Esophagus mucosa (tissue), 1 donor: ENCODE measurements around the gene CKMT1B. TPM values are rescaled to one million over a fixed set of nuclear protein-coding genes. Genes with fewer than 3 reads are reported as not detected.
"Not testable (repeated sequence)": the region's sequence is repeated elsewhere in the genome, so short reads cannot be mapped to it uniquely, and the experiment has no call there.

Experiments
- ATAC-seq: fragments of 200-7000 bp; cut with Tn5 transposase; one replicate; pipeline ENCODE4 v1.9.1; 2020
- total RNA-seq: library from RNA; stranded (reverse); gene quantifications from one replicate; pipeline ENCODE4 v1.2.4, GENCODE V29; 2023
- donor health status: DM: yes; HTN: yes; CAD: no.

Gene CKMT1B
- total RNA-seq, 1 donor from 2014 or later = 50.7 TPM

DNA sequence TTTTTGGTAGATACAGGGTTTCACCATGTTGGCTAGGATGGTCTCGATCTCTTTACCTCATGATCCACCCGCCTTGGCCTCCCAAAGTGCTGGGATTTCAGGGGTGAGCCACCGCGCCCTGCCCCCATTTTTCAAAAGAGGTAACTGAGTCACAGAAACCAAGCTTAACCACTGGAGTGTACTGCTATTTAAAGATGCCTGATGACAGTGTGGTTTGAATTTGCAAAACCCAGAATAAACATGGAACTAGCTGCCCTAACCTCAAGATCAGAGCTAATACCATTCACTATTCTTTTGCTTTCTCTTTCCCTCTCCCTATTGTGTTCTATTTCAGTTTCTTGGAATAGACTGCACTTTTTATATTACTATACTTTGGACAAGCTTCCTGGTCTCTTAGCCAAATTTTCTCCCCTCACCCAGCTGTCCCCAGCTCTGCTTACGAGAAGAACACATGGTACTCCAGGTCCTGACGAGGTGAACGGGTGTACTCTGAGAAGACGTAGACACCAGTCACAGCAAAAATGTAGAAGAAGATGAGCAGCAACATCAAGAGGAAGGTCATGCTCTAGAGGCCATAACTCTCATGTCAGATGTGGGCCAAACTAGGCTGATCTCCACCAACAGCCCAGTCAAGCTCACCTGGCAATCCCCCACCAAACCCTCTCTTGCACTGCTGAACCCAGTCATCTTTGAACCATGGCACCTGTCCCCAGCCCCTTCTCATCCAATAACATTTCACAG is 44.8 kb downstream of the CKMT1B start:
- not testable (repeated sequence) for ATAC-seq

Other genes starting within 250 kb of the CKMT1B start
- 15.4 TPM for gene ZSCAN29, start 223.0 kb upstream of the CKMT1B start, total RNA-seq
- gene TUBGCP4, start 222.9 kb upstream of the CKMT1B start, total RNA-seq = 10.7 TPM
- 16.5 TPM for gene TP53BP1, start 100.9 kb upstream of the CKMT1B start, total RNA-seq
- gene MAP1A, start 76.4 kb upstream of the CKMT1B start, total RNA-seq = 0.76 TPM
- gene PPIP5K1, start 3.8 kb upstream of the CKMT1B start, total RNA-seq = 27.3 TPM
- gene STRC, start 24.8 kb downstream of the CKMT1B start, total RNA-seq = not detected
- 3.5 TPM for gene CATSPER2, start 54.8 kb downstream of the CKMT1B start, total RNA-seq
- 63.2 TPM for gene CKMT1A, start 99.8 kb downstream of the CKMT1B start, total RNA-seq
- 209 TPM for gene PDIA3, start 152.4 kb downstream of the CKMT1B start, total RNA-seq
- gene ELL3, start 182.9 kb downstream of the CKMT1B start, total RNA-seq = 12.7 TPM
- gene SERF2, start 198.3 kb downstream of the CKMT1B start, total RNA-seq = 616 TPM
- 0.36 TPM for gene SERINC4, start 206.2 kb downstream of the CKMT1B start, total RNA-seq
- gene HYPK, start 206.6 kb downstream of the CKMT1B start, total RNA-seq = 14.0 TPM
- gene MFAP1, start 230.7 kb downstream of the CKMT1B start, total RNA-seq = 15.1 TPM
- gene WDR76, start 233.0 kb downstream of the CKMT1B start, total RNA-seq = 10.4 TPM